HG03558 (cell line): ENCODE measurements around the gene FAM168A.

Experiments
- ATAC-seq: cut with Tn5 transposase; IDR thresholded peaks from one replicate; pipeline ENCODE4 v1.9.1; 2021; ENCODE audit warnings: moderate number of reproducible peaks; ENCODE audit not compliant: unreplicated experiment; ENCODE audit errors: extremely low read depth

Gene FAM168A

GRCh38 chr11:73409431-73409830, 188.5 kb downstream of the FAM168A start:
- ATAC-seq = no peak

GRCh38 chr11:73406619-73407018, 191.3 kb downstream of the FAM168A start:
- no peak for ATAC-seq

- ATAC-seq = no peak
Measured at GRCh38 chr11:73406131-73406530, 191.8 kb downstream of the FAM168A start.

GRCh38 chr11:73405146-73405510, 192.8 kb downstream of the FAM168A start:
- ATAC-seq = no peak

GRCh38 chr11:73404506-73405145, 193.3 kb downstream of the FAM168A start:
- no peak for ATAC-seq

GRCh38 chr11:73404048-73404447, 193.9 kb downstream of the FAM168A start:
- no peak for ATAC-seq

GRCh38 chr11:73403541-73403940, 194.4 kb downstream of the FAM168A start:
- ATAC-seq = no peak

GRCh38 chr11:73402834-73403185, 195.1 kb downstream of the FAM168A start:
- no peak for ATAC-seq

- ATAC-seq = no peak
Measured at GRCh38 chr11:73401924-73402833, 195.7 kb downstream of the FAM168A start.

- ATAC-seq = no peak
Measured at GRCh38 chr11:73401217-73401923, 196.5 kb downstream of the FAM168A start.

GRCh38 chr11:73400293-73400692, 197.6 kb downstream of the FAM168A start:
- no peak for ATAC-seq

- no peak for ATAC-seq
Measured at GRCh38 chr11:73399636-73400035, 198.3 kb downstream of the FAM168A start.

GRCh38 chr11:73399159-73399590, 198.7 kb downstream of the FAM168A start:
- ATAC-seq = no peak

GRCh38 chr11:73398721-73399120, 199.2 kb downstream of the FAM168A start:
- no peak for ATAC-seq

- ATAC-seq = no peak
Measured at GRCh38 chr11:73398132-73398526, 199.8 kb downstream of the FAM168A start.

GRCh38 chr11:73397468-73398131, 200.3 kb downstream of the FAM168A start:
- no peak for ATAC-seq

- no peak for ATAC-seq
Measured at GRCh38 chr11:73396985-73397384, 200.9 kb downstream of the FAM168A start.

- no peak for ATAC-seq
Measured at GRCh38 chr11:73396251-73396930, 201.5 kb downstream of the FAM168A start.

GRCh38 chr11:73395297-73396208, 202.4 kb downstream of the FAM168A start:
- ATAC-seq = no peak
